ENCODE measurements around the gene STPG2.

DNA sequence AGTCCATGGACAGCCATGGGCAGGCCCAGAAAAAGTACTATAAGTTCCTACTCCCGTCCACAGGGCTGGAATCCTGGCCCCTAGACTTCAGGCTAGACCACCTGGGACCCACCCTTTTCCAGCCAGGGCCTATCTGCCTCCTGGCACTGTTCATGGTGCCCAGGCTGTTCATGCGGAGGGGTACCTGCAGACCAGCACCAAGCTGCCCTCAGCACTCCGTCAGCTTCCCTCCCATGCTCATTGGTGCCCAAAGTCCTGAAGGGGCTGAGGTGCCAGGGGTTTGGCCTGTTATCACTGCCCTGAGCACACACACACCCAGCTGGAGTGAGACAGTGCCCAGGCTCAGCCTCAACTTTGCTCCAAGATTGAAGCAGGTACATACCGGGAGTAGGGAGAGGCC is 477.7 kb downstream of the STPG2 start:
- TF ChIP-seq, protein P1, sequence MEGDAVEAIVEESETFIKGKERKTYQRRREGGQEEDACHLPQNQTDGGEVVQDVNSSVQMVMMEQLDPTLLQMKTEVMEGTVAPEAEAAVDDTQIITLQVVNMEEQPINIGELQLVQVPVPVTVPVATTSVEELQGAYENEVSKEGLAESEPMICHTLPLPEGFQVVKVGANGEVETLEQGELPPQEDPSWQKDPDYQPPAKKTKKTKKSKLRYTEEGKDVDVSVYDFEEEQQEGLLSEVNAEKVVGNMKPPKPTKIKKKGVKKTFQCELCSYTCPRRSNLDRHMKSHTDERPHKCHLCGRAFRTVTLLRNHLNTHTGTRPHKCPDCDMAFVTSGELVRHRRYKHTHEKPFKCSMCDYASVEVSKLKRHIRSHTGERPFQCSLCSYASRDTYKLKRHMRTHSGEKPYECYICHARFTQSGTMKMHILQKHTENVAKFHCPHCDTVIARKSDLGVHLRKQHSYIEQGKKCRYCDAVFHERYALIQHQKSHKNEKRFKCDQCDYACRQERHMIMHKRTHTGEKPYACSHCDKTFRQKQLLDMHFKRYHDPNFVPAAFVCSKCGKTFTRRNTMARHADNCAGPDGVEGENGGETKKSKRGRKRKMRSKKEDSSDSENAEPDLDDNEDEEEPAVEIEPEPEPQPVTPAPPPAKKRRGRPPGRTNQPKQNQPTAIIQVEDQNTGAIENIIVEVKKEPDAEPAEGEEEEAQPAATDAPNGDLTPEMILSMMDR (IDR thresholded peaks at IDR 0.05): no peak
- TF ChIP-seq POLR2AphosphoS5 (IDR thresholded peaks at IDR 0.05): no peak
- TF ChIP-seq POLR2A (IDR thresholded peaks at IDR 0.05): no peak
- TF ChIP-seq EP300 (IDR thresholded peaks at IDR 0.05): no peak
